Heart left ventricle (tissue), 13 donors: ENCODE results near the gene MAPK8IP3.

Experiments used
- CTCF ChIP-seq, 12 donors: fragments of 200-600 bp; sonication (generic) in 4 of 12; IDR thresholded peaks; one replicate each; pipeline versions ENCODE4 v1.5.0 to v1.8.0; 2018 to 2022; ENCODE audit warnings: antibody characterized with exemption in 12 of 12, mild to moderate bottlenecking in 5 of 12
- POLR2A ChIP-seq, 2 donors: fragments of 450-650 bp; IDR thresholded peaks; one replicate each; pipeline ENCODE4 v1.6.1; 2017; ENCODE audit warnings: antibody characterized with exemption in 2 of 2, mild to moderate bottlenecking in 2 of 2, moderate library complexity in 2 of 2
- donor health status: ischemic (EF 13 %, LVEDD 7.1; RV severe dilation, severe dysfunction).
- donor health status: DM: no; HTN: yes; CAD: no.
- donor health status: DM: no; HTN: no; CAD: no.
- donor health status: ischemic (EF 25% LVEDD 6.9; RV normal size, moderate dysfunction).
- donor health status: ischemic (EF 25% LVEDD 5.7; RV mildly dilated, moderate dysfunction).
- donor health status: ischemic (EF 35%, LVEDD 5.7; RV mildly dilated, moderate dysfunction).
- donor health status: nonischemic (EF 11% LVEDD 7.7; RV severe dilation, severe dysfunction).
- donor health status: DM: yes; HTN: yes; CAD: no.
- donor health status: PGD.
- donor health status: ischemic (EF 29% LVEDD 5.4; RV normal size, mild dysfunction).
- donor health status: nonischemic (EF 23%, LVEDD 6.1; RV moderate dilation, normal function).

GRCh38 chr16:1817716-1818115 is 111.7 kb downstream of the MAPK8IP3 start:
- TF ChIP-seq CTCF (IDR thresholded peaks at IDR 0.05): no peak
- TF ChIP-seq POLR2A (IDR thresholded peaks at IDR 0.05): no peak
